A549 (cell line): Measurements from ENCODE around the gene SLFN11. TPM values are rescaled to one million over a fixed set of nuclear protein-coding genes. Genes with fewer than 3 reads are reported as not detected.
"Not testable (repeated sequence)": the region's sequence is repeated elsewhere in the genome, so short reads cannot be mapped to it uniquely, and the experiment has no call there.

Source experiments
- ATAC-seq, 2 experiments: fragments of 200-7000 bp in 1 of 2; fragments of >200 bp in 1 of 2; cut with Nextera tagmentation in 1 of 2; cut with Tn5 transposase in 1 of 2; 3 replicates each; pipeline versions ENCODE4 v1.8.0 to v1.9.1; 2018 to 2020; ENCODE audit warnings: mild to moderate bottlenecking in 1 of 2, moderate library complexity in 1 of 2
- CTCF ChIA-PET: fragments of 300-600 bp; sonication (Branson Sonifier 250); formaldehyde crosslinking; extraction: SDS; loops from one replicate; lab custom pipeline; 2021; ENCODE audit warnings: antibody characterized with exemption, inconsistent platforms; lab: Yijun Ruan, JAX
- POLR2A ChIA-PET: fragments of 350-600 bp; formaldehyde crosslinking; extraction: SDS; loops from one replicate; lab custom pipeline; 2021; ENCODE audit warnings: antibody characterized with exemption, inconsistent platforms; lab: Yijun Ruan, JAX
- DNase-seq, 2 experiments: peaks; one replicate each; pipeline versions ENCODE4 v3.0.0 to v3.0.0-alpha.2; 2011 to 2016; ENCODE audit warnings: low read depth in 1 of 2, low spot score in 1 of 2
- FAIRE-seq: peaks from 2 replicates; lab custom pipeline; 2011; peaks lifted over from hg19 to GRCh38; lab: Jason Lieb, UNC
- H3K27ac ChIP-seq, 2 experiments: fragments of >200 bp; sonication (Bioruptor Twin); formaldehyde crosslinking; 3 replicates each; pipeline ENCODE4 v1.5.1; 2016 to 2017
- H3K4me1 ChIP-seq: fragments of >200 bp; sonication (Bioruptor Twin); formaldehyde crosslinking; 3 replicates; pipeline ENCODE4 v1.6.1; 2016
- H3K4me2 ChIP-seq: fragments of >200 bp; sonication (Bioruptor Twin); formaldehyde crosslinking; 3 replicates; pipeline ENCODE4 v1.6.1; 2016
- H3K4me3 ChIP-seq: fragments of >200 bp; sonication (Bioruptor Twin); formaldehyde crosslinking; 3 replicates; pipeline ENCODE4 v1.5.1; 2016
- H3K9me3 ChIP-seq: fragments of >200 bp; sonication (Bioruptor Twin); formaldehyde crosslinking; 3 replicates; pipeline ENCODE4 v1.6.1; 2016
- ATOH8 ChIP-seq: fragments of 250-450 bp; sonication (Bioruptor Pico); IDR thresholded peaks from 2 replicates; pipeline ENCODE4 v1.5.0; 2020; ENCODE audit warnings: low read depth, mild to moderate bottlenecking, moderate library complexity
- BCL3 ChIP-seq: fragments of >200 bp; sonication (Bioruptor Twin); formaldehyde crosslinking; IDR thresholded peaks from 3 replicates; pipeline ENCODE4 v1.6.1; 2016
- FOSB ChIP-seq: fragments of 250-450 bp; sonication (Bioruptor Pico); IDR thresholded peaks from 2 replicates; pipeline ENCODE4 v1.5.0; 2020; ENCODE audit warnings: mild to moderate bottlenecking, moderate library complexity
- FOXS1 ChIP-seq: fragments of 250-450 bp; sonication (Bioruptor Pico); IDR thresholded peaks from 2 replicates; pipeline ENCODE4 v1.5.0; 2020; ENCODE audit warnings: mild to moderate bottlenecking, moderate library complexity
- MAFK ChIP-seq: fragments of 450-650 bp; IDR thresholded peaks from 2 replicates; pipeline ENCODE4 v1.6.1; 2014; ENCODE audit not compliant: partially characterized antibody
- PBX3 ChIP-seq: IDR thresholded peaks from 2 replicates; pipeline ENCODE4 v1.6.1; 2012
- POLR2A ChIP-seq: IDR thresholded peaks from 2 replicates; pipeline ENCODE4 v1.6.1; 2012; ENCODE audit warnings: mild to moderate bottlenecking, low read length
- RAD21 ChIP-seq, 2 experiments: fragments of >200 bp in 1 of 2; sonication (Bioruptor Twin) in 1 of 2; formaldehyde crosslinking in 1 of 2; IDR thresholded peaks in 1 of 2; conservative IDR thresholded peaks in 1 of 2; 2 replicates in 1 of 2; 3 replicates in 1 of 2; pipeline ENCODE4 v1.6.1; 2012 to 2018; ENCODE audit warnings: inconsistent platforms in 1 of 2
- ZC3H11A ChIP-seq: fragments of 450-650 bp; IDR thresholded peaks from 2 replicates; pipeline ENCODE4 v1.6.1; 2014; ENCODE audit warnings: antibody characterized with exemption, mild to moderate bottlenecking
- WGBS: methylation state at CpG from one replicate; pipeline ENCODE4 v1.1.6; 2017; ENCODE audit errors: missing lambda C conversion rate; 5-methylcytosine and 5-hydroxymethylcytosine counted together
- polyA minus RNA-seq: library from RNA; depleted of rRNA, polyadenylated mRNA; stranded (reverse); fragments of >200 nt; gene quantifications from 2 replicates; pipeline ENCODE4 v1.2.3, GENCODE V29; 2011; rRNA and poly(A)+ RNA removed
- polyA plus RNA-seq, 4 experiments: library from polyadenylated mRNA; depleted of rRNA in 3 of 4; stranded (reverse); fragments of >200 nt; fragmentation: RNase III in 1 of 4; extraction: RNeasy Plus Mini Kit Qiagen cat#74134 plus additional on column Dnase treatment in 1 of 4; gene quantifications; 2 replicates in 3 of 4; 3 replicates in 1 of 4; pipeline ENCODE4 v1.2.3, GENCODE V29; 2011 to 2017

SLFN11 gene
- polyA plus RNA-seq (2011; rRNA removed) (24.0 and 27.2 TPM in 2 replicates), polyA plus RNA-seq (2017; fragmentation: RNase III; extraction: RNeasy Plus Mini Kit Qiagen cat#74134 plus additional on column Dnase treatment) (6.9 to 8.2 TPM (median 7.4 TPM) in 3 replicates), polyA minus RNA-seq (27.4 and 33.3 TPM in 2 replicates)
- 6.0 and 6.9 TPM in 2 replicates for polyA plus RNA-seq (2012; cell fraction: cytosol; rRNA removed)
- polyA plus RNA-seq (2012; cell fraction: nucleus; rRNA removed), result 6.9 and 8.9 TPM in 2 replicates

- H3K27ac ChIP-seq, result peak within 1 kb of the TSS; percentile 60 to 74
- no peaks in the 10 kb centered on the region for H3K9me3 ChIP-seq
- H3K4me3 ChIP-seq, result peak within 1 kb of the TSS; percentile 53
- H3K4me2 ChIP-seq, result peak within 1 kb of the TSS; percentile 94
- ChIA-PET CTCF (interaction anchor here (0.9 kb wide), 1 partner anchor 15 kb away, joined by 3 read pairs; no protein-coding TSS in a partner anchor), POLR2A (interaction anchor here (0.8 to 2.3 kb wide), 5 partner anchors 60 to 160 kb away, joined by 4 to 16 read pairs (median 8); partner anchors contain the start of genes SLFN13 and SLFN5)
- H3K4me1 ChIP-seq, result peaks cover 11% of the 10 kb centered on the region; the same call in 2 of the 3 replicates
- DNase-seq, result peak; percentile 63 to 88
- TF ChIP-seq BCL3, result 0 out of 3 replicates have a peak, but pooled peaks have one; percentile 35
- TF ChIP-seq RAD21 (conservative IDR thresholded peaks at IDR 0.05 in 1 of 2, IDR thresholded peaks at IDR 0.05 in 1 of 2), result no peak
- peak; percentile 46 for TF ChIP-seq POLR2A
- ATAC-seq, result peak; percentile 83 to 89
- peak; percentile 32 for FAIRE-seq
- 2% methylated on average over 22 of the region's 22 CpGs for WGBS
These were observed at the start of gene SLFN11 for GRCh38 chr17:35373534-35373983. TSS of gene SLFN11 (minus strand) at chr17:35373621. CDS start at chr17:35363807, 9,814 bp downstream.

- H3K9me3 ChIP-seq, DNase-seq, ATAC-seq, H3K4me2 ChIP-seq, H3K27ac ChIP-seq, POLR2A ChIA-PET, H3K4me1 ChIP-seq, H3K4me3 ChIP-seq, CTCF ChIA-PET, FAIRE-seq: not testable (repeated sequence)
- WGBS, result 77% methylated on average over 9 of the region's 9 CpGs
- TF ChIP-seq ZC3H11A, result peak; percentile 84
These were observed 47.6 kb upstream of the SLFN11 start for GRCh38 chr17:35421069-35421468.

- ChIA-PET CTCF (no interaction called here), POLR2A (no interaction called here)
- ATAC-seq (no peak), FAIRE-seq (no peak), DNase-seq (no peak)
- Histone ChIP-seq H3K27ac (no peak overlapping the region), H3K4me3 (no peak overlapping the region), H3K4me1 (no peaks in the 10 kb centered on the region), H3K9me3 (peaks cover 9% of the 10 kb centered on the region; the same call in 1 of the 3 replicates), H3K4me2 (no peak overlapping the region)
- WGBS, result 50% methylated on average over 2 of the region's 2 CpGs
- no peak for TF ChIP-seq FOXS1
- no peak for TF ChIP-seq FOSB
- TF ChIP-seq MAFK, result no peak
These were observed 43.2 kb upstream of the SLFN11 start for GRCh38 chr17:35416659-35417058.

GRCh38 chr17:35414707-35415106 lies 41.3 kb upstream of the SLFN11 start:
- POLR2A ChIA-PET, H3K4me3 ChIP-seq, H3K4me1 ChIP-seq, ATAC-seq, H3K27ac ChIP-seq, DNase-seq, H3K9me3 ChIP-seq, FAIRE-seq, H3K4me2 ChIP-seq: not testable (repeated sequence)
- CTCF ChIA-PET, result interaction anchor here (0.9 to 1.4 kb wide), 3 partner anchors 9 to 349 kb away, joined by 3 to 4 read pairs (median 4); no protein-coding TSS in a partner anchor
- WGBS, result 32% methylated on average over 2 of the region's 2 CpGs

- CTCF ChIA-PET, result interaction anchor here (0.9 to 1.4 kb wide), 3 partner anchors 9 to 350 kb away, joined by 3 to 4 read pairs (median 4); no protein-coding TSS in a partner anchor
- Histone ChIP-seq H3K4me1 (no peaks in the 10 kb centered on the region), H3K9me3 (peaks cover 9% of the 10 kb centered on the region; the same call in 1 of the 3 replicates), H3K4me3 (no peak overlapping the region), H3K4me2 (no peak overlapping the region), H3K27ac (no peak overlapping the region)
- ATAC-seq (no peak), FAIRE-seq (peak; percentile 36), DNase-seq (no peak)
- 26% methylated on average over 1 of the region's 1 CpG for WGBS
- TF ChIP-seq MAFK, result peak; percentile 72
- TF ChIP-seq ATOH8 (CRISPR knock-in tag), result no peak
- TF ChIP-seq PBX3, result no peak
- TF ChIP-seq, all 56 proteins: peak for 1
- POLR2A ChIA-PET, result no interaction called here
These were observed 40.8 kb upstream of the SLFN11 start for GRCh38 chr17:35414247-35414646.
